ENCODE results near the gene CEP76.

Gene CEP76

GRCh38 chr18:12702221-12703095 is at the start of gene CEP76, which contains the start of gene PSMG2:
Gene CEP76, minus strand, starts transcription at chr18:12702723. Its CDS starts 175 bp downstream, at chr18:12702548.
Gene PSMG2, plus strand, starts transcription at chr18:12703042. Its CDS starts 66 bp downstream, at chr18:12703108.
- peak within 1 kb of the TSS; percentile 97 for H3K4me3 ChIP-seq (ENCODE audit: low read depth, low read length)
- peak; percentile 51 for DNase-seq (ENCODE audit: low read depth)
- TF ChIP-seq CTCF (IDR thresholded peaks at IDR 0.05; ENCODE audit: low read depth, low read length, missing control alignments): no peak

GRCh38 chr18:12751891-12752290 is 49.4 kb upstream of the CEP76 start:
- no peak for DNase-seq (ENCODE audit: low read depth)
- H3K4me3 ChIP-seq (ENCODE audit: low read depth, low read length): no peak overlapping the region
- no peak for TF ChIP-seq CTCF (IDR thresholded peaks at IDR 0.05; ENCODE audit: low read depth, low read length, missing control alignments)

- no peak for DNase-seq (ENCODE audit: low read depth)
- H3K4me3 ChIP-seq (ENCODE audit: low read depth, low read length): no peak overlapping the region
- TF ChIP-seq CTCF (IDR thresholded peaks at IDR 0.05; ENCODE audit: low read depth, low read length, missing control alignments): no peak
These were observed 49.0 kb upstream of the CEP76 start for GRCh38 chr18:12751503-12751884.

GRCh38 chr18:12750715-12751502 is 48.4 kb upstream of the CEP76 start:
- no peak for DNase-seq (ENCODE audit: low read depth)
- no peak for TF ChIP-seq CTCF (IDR thresholded peaks at IDR 0.05; ENCODE audit: low read depth, low read length, missing control alignments)
- no peak overlapping the region for H3K4me3 ChIP-seq (ENCODE audit: low read depth, low read length)

- DNase-seq (ENCODE audit: low read depth): peak; percentile 21
- H3K4me3 ChIP-seq (ENCODE audit: low read depth, low read length): no peak overlapping the region
- no peak for TF ChIP-seq CTCF (IDR thresholded peaks at IDR 0.05; ENCODE audit: low read depth, low read length, missing control alignments)
These were observed 47.7 kb upstream of the CEP76 start for GRCh38 chr18:12750076-12750714.

- H3K4me3 ChIP-seq (ENCODE audit: low read depth, low read length): no peak overlapping the region
- no peak for DNase-seq (ENCODE audit: low read depth)
- TF ChIP-seq CTCF (IDR thresholded peaks at IDR 0.05; ENCODE audit: low read depth, low read length, missing control alignments): no peak
These were observed 46.6 kb upstream of the CEP76 start for GRCh38 chr18:12749121-12749520.
